CD1c-positive myeloid dendritic cell (primary cell): ENCODE data around the gene KIAA1217.

Experiments
- DNase-seq: peaks from one replicate; pipeline ENCODE4 v3.0.0-alpha.2; 2016; ENCODE audit errors: extremely low spot score

Gene KIAA1217

DNA sequence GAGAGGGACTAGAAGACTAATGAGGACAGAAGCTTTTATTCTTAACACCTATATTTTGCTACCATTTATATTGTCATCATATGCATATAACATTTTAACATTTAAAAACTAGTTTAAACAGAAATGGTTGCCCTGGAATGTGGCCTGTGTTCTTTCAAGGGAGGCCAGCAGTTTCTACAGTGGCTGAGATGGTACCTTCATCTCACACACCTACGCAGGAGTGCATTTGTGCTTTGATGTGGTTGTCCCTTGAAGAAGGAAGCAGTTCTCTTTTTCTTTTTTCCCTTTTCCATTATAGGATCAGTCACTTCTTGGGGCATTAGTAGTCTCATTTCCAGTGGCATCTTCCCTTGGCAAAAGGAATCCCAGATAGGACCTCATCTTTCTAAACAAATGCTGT lies 38.9 kb downstream of the KIAA1217 start:
- no peak for DNase-seq

DNA sequence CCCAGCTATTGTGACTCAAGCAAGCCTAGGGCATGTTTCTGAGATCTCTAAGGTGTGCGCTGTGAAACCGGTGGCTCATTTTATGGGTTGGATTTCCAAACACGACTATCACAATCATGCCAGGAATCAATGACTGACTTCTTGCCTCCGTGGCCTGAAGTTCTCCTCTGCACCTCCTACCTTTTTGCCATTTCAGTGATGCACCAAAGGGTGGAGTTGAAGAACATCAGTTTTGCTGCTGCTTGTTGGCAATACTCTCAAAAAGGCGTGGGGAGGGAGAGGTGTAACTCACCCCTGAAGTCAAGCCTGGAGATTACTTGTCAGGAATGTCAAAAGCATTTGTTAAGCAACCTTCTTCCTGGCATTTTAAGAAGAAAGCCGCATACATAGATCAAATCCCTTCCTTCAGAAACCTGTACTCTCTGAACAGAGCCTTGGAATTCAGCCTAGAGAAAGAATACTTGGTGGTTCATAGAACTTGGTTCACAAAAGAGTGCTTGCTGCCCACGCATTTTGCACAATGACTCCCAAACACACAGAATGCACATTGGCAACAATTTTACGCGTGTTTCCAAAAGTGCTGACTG lies 41.0 kb downstream of the KIAA1217 start:
- no peak for DNase-seq

DNA sequence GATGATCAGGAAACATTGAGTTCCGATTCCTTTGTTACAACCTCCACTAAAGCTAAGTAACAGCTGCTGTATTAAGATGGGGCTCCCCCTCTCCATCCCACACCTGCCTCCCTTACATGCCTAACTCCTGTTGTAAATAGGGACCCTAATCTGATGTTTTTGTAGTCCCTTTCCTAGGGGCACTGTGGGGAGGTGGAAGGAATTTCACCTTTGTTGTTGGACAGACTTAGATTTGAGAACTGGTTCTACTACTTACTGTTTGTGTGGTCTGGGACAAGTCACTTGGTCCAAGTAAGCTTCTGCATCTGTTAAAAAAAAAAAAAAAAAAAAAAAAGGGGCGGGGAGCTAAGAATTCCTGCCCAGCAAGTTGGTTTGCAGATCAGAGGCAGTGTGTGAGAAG lies 42.6 kb downstream of the KIAA1217 start:
- no peak for DNase-seq

DNA sequence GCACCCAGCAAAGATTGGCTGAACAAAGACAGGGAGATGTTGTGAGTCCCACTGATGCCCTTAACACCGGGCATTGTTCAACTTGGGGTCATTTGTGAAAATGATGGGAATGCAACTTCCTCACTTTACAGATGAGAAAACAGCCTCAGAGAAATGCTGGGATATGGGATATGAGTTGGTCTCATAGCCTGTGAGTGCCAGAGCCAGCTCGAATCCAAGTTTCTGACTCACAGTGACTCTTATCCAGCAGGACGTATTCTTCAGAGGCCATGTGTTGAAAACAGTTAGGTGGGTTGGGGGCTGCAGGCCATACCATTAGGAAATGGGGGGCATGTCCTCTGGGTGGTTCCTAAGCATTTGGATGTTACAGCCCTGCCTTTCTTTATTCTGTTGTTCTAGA lies 45.2 kb downstream of the KIAA1217 start:
- DNase-seq, result no peak

DNA sequence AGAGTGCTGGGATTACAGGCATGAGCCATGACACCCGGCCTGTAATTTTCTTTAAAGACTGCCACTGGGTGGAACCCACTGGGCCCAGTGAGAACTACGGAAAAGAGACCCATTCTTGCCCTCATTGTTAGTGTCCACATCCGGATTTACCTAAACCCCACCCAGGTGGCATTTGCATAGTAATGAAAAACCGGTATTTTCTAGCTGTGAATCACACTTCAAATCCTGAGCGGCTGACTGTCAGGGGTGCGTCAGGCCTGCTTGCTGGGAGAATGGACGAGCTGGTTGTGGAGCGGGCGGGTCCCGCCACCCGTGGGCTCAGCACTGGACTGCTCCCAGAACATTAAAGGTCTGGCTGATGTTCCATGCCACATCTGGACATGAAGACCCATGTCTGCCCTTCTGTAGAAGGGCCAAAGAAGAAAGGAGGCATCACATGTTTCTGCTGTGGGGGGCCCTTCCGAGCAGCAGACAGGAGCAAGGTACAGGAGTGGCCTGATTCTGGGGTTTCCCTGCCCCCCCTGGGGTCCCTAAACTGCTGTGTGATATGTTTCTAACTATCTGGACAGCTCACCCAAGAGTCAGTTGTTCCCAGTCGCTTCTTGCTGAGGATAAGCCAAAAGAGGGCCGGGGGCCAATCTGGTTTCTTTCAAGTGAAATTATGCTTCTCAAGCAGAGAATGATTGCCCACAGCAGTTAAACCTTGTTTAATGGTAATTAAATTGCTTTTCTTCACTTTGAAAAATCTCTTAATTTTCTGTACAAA lies 46.4 kb downstream of the KIAA1217 start:
- DNase-seq, result no peak

DNA sequence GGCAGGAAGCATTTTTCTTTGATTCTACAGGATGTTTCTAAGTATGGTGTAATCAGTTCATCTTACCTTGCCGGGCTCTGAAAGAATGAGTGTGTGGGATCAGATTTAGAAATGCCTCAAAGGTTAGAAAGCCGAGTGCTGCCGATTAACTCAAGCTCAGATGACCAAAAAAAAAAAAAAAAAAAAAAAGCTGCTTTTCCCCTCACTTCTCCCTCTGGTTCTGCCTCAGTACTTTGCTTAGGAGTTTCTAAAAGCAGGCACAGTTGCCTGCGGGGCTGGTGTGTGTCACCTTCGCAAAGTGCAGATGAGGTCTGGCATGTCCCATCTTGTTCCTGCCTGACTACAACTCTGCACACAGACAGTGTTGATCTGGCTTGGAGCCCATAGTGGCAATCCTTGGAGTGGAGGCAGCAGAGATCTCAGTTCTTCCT lies 47.0 kb downstream of the KIAA1217 start:
- DNase-seq, result no peak

DNA sequence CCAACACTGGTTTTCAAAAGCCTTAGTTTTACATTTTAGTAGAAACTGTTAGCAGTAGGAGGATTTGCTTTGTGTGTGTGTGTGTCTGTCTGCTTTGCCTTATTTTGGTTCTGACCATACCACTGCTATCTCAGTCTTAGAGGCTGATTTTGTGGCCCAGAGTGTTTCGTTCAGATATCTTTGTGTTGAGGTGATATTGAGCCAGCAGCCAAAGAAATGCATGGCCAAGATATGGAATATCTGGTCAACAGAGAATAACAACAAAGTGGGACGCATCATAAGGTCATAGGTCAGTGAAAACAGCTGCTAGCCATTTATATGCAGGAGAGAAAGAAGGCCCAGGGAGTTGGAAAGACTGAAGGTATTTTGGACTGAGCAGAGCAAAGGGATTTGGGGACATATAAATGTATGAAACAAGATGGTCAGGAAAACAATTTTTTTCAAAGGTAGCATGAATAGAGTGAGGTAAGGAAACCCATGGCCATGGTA lies 47.7 kb downstream of the KIAA1217 start:
- DNase-seq, result no peak

DNA sequence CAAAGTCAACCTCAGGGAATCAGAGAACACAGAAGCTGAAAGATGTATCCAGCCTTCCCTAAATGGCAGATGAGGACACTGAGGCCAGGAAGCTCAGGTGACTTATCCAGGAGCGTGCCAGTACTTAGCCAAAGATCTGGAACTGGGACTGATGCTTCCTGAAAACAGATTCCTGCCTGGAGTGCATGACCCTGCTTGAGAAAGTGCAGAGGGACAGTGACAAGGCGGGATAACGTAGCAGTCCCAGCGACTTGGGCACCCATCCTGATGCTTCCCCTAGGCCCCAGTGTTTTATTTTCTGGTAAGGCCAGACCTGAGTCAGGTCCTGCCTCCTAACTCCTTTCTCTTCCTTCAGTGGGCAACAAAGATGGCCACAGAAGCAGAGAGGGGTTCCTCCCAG lies 48.6 kb downstream of the KIAA1217 start:
- no peak for DNase-seq

DNA sequence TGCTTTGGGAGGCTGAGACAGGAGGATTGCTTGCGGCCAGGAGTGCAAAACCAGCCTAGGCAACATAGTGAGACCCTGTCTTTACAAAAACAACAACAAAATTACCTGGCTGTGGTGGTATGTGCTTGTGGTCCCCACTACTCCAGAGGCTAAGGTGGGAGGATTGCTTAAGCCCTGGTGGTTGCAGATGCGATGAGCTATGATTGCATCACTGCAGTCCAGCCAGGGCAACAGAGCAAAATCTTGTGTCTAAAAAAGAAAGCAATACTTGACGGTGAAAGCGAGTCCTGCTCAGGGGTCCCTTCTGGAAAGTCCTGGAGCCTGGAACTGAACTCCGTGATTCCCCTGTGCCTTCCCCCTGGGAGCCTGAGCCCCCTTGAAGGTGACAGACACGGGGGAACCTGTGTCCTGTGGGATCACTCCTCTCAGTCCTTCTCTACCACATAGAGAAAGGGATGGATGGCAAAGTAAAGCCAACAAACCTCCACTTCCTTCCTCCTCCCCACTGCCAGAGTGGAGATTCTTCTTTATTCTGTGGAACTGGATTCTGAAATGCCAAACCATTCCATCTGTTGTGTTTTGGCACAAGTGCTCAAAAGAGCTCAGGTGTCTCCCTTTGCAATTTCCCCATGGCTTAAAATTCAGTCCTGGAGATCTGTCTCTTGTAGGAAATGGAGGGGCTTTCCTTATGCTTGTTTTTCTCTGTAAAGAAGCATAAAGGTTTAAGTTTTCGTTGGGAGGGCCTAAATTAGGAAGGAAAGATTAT lies 50.6 kb downstream of the KIAA1217 start:
- no peak for DNase-seq

DNA sequence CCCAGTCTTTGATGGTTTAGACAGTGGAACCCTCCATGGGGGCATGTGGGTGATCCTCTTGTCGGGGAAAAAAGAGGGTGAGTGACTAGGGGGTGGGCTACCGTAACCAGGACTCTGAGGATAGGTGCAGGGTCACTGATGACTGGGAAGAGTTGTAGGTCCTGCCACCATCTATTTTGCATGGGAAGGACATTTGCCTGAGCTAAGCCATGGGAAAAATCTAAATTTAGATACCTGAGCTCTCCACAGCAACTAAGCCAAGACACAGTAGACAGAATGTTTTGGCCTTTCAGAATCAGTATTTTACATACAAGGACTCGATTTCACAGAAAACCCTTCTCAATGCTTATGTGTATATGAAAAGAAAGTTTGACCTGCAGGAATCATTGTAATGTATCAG lies 52.7 kb downstream of the KIAA1217 start:
- no peak for DNase-seq

DNA sequence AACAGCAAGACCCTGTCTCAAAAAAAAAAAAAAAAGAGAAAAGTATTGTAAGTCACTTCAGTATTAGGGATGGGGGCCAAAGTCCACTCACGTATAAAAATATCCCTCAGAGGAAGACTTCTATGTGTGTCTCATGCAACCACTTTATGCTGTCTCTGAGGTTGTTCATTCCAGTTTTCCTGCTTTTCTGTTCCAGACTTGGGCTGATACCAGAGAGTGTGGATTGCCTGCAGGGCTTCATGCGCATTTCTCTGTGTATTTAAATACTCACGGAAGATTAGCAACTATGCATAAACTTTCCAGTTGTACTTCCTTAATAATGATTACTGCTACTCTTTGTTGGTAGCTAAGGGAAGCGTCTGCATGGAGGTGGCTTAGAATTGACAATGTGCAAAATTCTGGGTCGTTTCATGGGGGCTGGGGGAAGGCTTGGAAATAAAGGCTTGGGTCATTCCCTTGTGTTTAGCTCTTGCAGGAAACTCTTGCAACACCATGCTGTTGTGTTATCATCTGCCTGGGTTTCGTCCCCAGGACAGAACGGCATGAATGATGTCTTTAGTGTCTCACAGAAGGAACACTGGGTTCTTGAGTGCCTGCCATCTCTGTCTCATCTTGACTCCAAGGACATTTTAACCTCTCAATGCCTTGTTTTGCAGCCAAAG lies 54.1 kb downstream of the KIAA1217 start:
- no peak for DNase-seq

DNA sequence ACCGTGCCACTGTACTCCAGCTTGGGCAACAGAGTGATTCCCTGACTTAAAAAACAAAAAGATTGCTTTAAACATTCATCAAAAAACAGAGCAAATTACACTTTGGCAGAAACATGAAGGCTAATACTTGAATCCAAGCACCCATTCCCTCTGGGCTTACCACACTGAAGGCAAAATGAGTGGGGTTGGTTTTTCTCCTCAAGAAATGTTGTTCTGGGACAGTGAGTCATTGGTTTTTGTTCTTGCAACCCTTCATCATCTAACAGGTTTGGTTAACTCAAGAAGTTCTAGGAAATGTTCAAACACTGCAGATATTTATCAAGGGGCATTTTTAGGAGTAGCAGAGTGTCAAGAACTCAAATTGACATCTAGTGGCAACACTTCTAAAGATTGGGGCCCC lies 60.5 kb downstream of the KIAA1217 start:
- no peak for DNase-seq

DNA sequence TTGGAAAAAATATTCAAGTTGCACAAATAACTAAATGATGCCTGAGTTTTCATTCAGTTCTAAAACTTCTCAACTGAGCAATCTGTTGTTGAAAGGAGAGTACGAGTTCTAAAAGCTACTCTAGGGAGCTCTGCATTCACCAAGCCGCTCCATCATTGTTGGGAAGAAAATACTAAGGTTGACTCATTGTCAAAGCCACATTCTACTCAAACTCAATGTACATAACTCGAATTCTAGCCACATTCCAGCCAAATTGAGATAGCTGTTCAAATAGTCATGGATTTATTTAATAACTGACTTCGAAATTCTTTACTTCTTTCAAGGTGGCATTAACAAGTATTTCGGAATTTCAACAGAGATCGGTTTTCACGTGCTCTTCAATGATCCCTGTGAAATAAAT lies 63.4 kb downstream of the KIAA1217 start:
- no peak for DNase-seq

DNA sequence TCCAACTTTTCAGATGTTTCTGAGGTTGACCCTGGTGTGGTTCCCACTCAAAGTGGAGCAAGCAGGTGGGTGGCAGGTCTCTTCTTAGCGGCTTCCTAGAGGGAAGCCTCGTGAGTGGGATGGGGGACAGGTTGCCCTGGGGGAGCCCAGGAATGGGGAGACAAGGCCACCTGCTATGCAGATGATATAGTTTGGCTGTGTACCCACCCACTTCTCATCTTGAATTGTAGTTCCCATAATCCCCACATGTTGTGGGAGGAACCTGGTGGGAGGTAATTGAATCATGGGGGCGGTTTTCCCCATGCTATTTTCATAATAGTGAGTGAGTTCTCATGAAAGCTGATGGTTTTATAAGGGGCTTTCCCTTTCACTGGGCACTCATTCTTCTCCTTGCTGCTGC lies 68.3 kb downstream of the KIAA1217 start:
- DNase-seq, result no peak

DNA sequence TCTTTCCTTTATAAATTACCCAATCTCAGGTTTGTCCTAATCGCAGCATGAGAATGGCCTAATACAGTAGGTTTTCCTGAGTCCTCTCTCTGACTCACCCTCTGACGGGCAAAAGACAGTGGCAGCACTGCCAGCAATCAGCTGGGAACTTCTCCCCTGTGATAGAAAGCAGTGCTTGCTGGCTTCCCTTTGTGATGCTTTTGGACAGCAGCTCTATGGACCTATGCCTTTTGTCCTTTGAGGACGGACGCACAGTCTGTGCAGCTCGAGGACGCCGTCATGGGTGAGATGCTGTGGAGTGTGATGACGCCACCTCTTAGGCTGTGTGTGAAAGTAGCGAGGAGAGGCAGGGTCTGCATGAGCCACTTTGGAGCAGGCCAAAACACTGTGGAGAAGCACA lies 68.8 kb downstream of the KIAA1217 start:
- DNase-seq, result no peak

DNA sequence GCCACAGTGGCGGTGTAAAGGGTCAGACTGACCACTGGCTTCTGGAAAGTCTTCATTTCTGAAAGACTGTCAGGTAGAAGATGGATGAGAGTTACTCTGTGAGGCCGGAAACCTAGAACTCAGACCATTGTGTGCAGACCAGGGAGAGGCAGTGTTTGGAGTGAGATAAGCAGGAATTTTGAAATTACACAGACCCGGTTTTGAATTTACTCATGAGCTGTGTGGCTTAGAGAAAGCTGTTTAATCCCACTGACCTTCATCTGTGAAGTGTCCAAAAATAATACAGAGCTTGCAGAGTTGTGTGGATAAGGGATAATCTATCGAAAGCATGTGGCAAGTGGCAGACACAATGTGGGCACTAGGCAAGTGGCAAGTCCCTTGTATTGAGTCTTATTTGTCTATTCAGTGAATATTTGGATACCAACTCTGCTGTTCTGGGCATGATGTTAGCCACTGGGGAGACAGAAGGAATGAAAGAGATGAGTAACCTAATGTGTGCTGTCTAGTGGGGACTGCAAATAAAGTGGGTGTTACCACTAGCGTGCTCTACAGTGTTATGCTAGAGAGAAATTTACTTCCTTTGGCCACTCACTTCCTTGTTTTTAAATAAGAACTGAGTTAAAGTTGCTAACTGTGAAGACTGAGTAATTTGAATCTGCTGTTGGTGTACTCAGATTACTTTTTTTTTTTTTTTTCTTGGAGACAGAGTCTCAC lies 69.4 kb downstream of the KIAA1217 start:
- no peak for DNase-seq

DNA sequence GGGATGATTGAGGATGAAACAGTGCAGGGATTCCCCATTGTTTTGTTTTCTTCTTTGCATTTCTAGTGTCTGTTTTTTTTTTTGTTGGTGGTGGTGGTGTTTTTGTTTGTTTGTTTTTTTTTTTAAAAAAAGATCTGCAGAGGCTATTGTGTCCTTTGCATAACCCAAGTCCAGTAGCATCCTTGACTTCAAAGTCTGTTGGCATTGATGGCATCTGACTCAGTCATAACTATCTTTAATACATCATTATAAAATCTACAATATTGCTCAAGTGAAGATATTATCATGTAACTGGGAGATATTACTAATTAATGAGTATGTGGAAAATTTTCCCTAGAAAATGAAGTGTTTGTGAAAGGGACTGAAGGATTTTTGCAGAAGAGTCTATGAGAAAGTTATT lies 70.2 kb downstream of the KIAA1217 start:
- DNase-seq, result no peak

DNA sequence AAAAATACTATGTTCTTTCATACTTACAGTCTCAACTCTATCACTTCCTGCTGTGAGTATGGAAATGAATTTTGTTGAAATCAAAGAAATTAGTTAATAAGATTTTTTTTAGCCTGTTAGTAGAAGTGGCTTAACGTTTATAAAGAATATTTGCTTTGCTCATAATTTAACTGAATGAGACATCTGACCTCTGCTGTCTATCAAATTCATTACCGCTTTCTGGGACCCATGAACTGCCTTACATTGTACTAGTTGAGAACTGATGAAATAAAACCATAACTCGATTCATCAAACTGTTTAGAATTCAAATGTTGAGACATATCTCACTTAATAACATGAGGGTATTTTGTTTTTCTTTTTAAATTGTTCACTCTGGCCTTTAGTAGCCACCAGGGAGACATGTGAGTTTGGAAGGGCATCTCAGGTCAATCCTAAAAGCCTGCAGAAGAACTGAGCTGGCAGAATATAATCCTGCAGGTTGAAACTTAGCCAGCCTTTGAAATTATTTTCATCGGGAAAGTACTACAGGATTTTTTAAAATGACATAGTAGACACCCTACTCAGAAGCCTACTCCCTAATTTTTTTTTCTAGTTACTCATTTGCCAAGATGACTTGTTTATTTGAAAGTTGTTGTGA lies 78.7 kb downstream of the KIAA1217 start:
- DNase-seq, result no peak

DNA sequence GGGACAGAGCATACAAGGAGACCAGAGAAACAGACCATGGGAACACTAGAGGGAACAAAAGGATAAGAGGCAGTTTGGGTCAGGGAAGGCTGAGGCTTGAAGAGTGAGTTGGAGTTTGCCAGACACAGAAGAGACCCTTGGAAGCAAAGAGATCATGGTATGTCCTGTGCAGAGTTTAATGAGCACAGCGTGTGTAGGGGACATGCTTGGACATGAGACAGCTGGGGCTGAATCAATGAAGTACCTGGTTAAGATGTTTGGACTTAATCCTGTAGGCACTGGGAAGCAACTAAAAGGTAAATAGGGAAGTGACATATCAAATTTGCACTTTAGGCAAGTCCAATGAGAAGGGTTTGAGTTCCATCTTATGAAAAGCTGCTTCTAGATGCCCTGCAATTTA lies 79.6 kb downstream of the KIAA1217 start:
- DNase-seq, result no peak

DNA sequence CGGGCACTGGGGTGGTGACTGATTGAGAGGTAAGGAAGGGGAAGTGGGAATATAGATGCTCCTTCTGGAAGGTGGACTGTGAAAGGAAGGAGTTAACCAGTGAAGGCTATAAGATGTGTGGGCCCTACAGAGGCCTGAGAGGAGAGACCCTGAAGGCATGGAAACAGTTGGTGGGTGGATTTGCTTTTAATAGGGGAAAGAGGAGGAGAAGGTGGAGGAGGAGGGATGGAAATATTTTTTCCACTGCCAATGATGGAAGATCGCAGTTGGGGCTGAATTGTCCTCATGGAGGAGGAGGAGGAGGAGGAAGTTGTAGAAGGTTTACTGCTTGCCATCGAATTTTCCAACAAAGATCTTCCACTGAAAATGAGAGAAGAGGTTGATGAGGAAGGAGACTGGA lies 80.3 kb downstream of the KIAA1217 start:
- DNase-seq, result no peak
